Mammary epithelial cell (primary cell): ENCODE measurements around the gene TSPAN13.

Source experiments
- EZH2 ChIP-seq: IDR thresholded peaks from 2 replicates; pipeline ENCODE4 v1.6.1; 2012; ENCODE audit warnings: low read length, inconsistent platforms, borderline replicate concordance
- TF ChIP-seq, protein P1 (sequence below), 2 donors: IDR thresholded peaks in 1 of 2; conservative IDR thresholded peaks in 1 of 2; 2 replicates each; pipeline ENCODE4 v1.5.1; 2011 to 2012; ENCODE audit warnings: inconsistent platforms in 2 of 2, low read length in 2 of 2, mild to moderate bottlenecking in 2 of 2, control low read depth in 1 of 2, low read depth in 1 of 2; ENCODE audit not compliant: insufficient read depth in 1 of 2; ENCODE audit errors: extremely low read depth in 1 of 2

DNA sequence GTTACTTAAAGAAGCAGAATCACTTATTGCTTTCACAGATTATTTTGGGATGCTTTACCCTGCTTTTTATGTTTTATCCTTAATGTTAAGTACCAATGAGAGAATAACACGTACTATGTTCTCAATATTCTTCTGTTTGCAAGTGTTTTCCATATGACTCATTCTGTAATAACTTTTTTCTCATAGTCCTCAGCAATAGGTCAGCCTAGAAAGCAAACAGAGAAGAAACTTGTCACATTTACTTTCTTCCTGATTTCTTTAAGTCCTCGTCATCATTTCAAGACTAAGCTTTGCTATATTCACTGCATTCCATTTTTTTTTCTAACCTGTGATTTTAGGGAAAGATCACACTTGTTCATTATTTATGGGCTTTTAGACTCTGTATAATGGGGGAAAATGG, 58.0 kb downstream of the TSPAN13 start:
- TF ChIP-seq, protein P1, sequence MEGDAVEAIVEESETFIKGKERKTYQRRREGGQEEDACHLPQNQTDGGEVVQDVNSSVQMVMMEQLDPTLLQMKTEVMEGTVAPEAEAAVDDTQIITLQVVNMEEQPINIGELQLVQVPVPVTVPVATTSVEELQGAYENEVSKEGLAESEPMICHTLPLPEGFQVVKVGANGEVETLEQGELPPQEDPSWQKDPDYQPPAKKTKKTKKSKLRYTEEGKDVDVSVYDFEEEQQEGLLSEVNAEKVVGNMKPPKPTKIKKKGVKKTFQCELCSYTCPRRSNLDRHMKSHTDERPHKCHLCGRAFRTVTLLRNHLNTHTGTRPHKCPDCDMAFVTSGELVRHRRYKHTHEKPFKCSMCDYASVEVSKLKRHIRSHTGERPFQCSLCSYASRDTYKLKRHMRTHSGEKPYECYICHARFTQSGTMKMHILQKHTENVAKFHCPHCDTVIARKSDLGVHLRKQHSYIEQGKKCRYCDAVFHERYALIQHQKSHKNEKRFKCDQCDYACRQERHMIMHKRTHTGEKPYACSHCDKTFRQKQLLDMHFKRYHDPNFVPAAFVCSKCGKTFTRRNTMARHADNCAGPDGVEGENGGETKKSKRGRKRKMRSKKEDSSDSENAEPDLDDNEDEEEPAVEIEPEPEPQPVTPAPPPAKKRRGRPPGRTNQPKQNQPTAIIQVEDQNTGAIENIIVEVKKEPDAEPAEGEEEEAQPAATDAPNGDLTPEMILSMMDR (conservative IDR thresholded peaks at IDR 0.05 in 1 of 2, IDR thresholded peaks at IDR 0.05 in 1 of 2; ENCODE audit: extremely low read depth in 1 of 2, insufficient read depth in 1 of 2, low read depth in 1 of 2, low read length in 2 of 2) = no peak
- no peak for TF ChIP-seq EZH2
